GM20000 (cell line): ENCODE measurements around the gene BCAP31.
"Not testable (repeated sequence)": the region's sequence is repeated elsewhere in the genome, so short reads cannot be mapped to it uniquely, and the experiment has no call there.

Experiments
- DNase-seq: peaks from one replicate; pipeline ENCODE4 v3.0.0; 2012; ENCODE audit warnings: low spot score
- CTCF ChIP-seq: IDR thresholded peaks from 2 replicates; pipeline ENCODE4 v1.5.1; 2012; ENCODE audit warnings: mild to moderate bottlenecking, control low read depth; ENCODE audit errors: extremely low read depth, missing control alignments

BCAP31 gene

DNA sequence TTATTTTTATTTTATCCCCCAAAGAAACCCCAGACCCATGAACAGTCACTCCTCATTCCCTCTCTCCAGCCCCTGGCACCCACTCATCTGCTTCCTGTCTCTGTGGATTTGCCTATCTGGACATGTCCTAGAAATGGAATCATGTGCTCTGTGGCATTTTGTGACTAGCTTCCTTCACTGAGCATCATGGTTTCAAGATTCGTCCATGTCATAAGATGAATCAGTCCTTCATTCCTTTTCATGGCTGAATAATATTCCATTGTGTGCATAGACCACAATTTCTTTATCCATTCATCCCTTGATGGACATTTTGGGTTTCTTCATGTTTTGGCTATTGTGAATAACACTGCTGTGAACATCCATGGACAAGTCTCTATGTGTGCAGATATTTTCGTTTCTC lies 10.7 kb upstream of the BCAP31 start:
- no peak for TF ChIP-seq CTCF
- DNase-seq, result no peak

DNA sequence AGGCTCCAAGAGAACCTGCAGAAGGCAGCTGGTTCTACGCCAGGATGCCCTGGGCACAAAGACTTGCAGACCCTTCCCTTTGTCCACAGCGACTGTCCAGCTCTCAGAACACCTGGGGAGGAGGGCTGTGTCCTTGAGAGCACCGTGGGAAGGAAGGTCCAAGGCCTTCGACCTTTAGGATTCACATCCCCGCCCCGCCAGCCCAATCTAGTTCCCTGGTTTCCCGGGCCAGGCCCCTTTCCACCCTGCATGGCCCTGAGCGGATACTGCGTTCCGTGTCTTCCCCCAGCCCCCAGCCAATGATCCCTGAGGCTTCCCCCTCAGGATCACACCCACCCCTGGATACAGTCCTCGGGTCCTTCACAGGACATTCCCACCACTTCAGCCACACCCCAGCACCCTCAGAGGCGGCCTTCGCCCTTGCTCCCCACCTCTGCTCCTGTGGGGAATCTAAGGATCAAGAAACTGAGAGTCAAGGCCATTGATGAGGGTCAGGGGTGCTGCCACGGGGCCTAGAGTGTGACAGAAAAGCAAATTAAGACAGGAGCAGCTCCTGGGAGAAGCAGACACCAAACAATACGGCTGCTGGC lies 9.6 kb upstream of the BCAP31 start:
- no peak for DNase-seq
- TF ChIP-seq CTCF, result no peak

DNA sequence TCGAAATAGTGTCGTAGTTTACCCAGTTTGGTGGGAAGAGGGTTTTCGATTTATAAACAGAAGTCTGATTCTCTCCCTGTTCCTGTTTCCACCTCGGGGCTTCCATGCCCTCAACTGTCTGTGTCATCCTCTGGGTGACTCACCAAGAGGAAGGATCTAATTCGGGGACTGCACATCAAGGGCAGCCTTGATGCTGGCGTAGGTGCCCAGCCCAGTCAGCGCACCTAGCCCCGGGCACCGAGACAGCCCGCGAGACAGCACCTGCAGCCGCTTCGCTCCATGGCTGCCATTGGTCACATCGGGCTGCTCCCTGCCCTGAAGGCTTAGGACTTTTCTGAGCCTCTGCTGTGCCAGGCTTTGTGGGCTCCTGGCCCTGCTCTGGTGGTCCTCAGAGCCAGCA lies 8.2 kb upstream of the BCAP31 start:
- no peak for DNase-seq
- TF ChIP-seq CTCF, result no peak

- TF ChIP-seq CTCF, result no peak
- no peak for DNase-seq
Observed at GRCh38 chrX:153731845-153732215, 7.6 kb upstream of the BCAP31 start.

DNA sequence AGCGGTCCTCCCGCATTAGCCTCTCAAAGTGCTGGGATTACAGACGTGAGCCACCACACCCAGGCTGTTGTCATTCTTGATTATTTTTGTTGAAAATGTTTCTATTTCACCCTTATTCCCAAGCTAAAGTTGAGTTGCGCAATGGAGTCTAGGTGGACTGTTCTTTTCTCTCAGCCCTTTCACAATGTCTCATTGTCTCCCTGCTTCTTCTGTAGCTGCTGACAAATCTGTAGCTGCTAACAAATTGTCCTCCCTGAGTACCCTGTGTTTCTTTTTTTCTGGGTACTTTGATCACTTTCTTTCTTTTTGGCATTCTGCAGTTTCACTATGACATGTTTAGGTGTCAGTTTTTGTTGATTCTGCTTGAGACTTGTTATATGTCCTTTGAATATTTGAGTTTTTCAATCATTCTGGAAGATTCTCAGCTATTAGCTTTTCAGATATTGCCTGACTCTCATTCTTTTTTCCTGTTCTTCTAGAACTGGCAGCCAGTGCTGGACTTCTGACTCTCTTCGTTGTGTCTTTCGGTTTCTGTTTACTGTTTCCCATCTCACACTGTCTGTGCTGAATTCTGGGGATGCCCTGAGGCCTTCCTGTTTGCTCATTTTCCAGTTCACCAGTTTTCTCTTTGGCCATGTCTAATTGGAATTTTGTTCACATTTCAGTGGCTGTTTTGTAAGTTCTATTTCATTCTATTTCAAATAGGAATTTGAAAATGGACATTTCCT lies 7.1 kb upstream of the BCAP31 start:
- no peak for DNase-seq
- TF ChIP-seq CTCF, result no peak

GRCh38 chrX:153730115-153730514 lies 5.9 kb upstream of the BCAP31 start:
- not testable (repeated sequence) for DNase-seq

- TF ChIP-seq CTCF, result no peak
- no peak for DNase-seq
Observed at GRCh38 chrX:153728951-153729631, 4.9 kb upstream of the BCAP31 start.
